Ovary (tissue), 3 donors: ENCODE data around the gene UNC5B.

Experiments used
- EP300 ChIP-seq: sonication (generic); formaldehyde crosslinking; IDR thresholded peaks from one replicate; pipeline ENCODE4 v1.6.1; 2017; ENCODE audit warnings: antibody characterized with exemption
- POLR2A ChIP-seq: fragments of 450-650 bp; IDR thresholded peaks from one replicate; pipeline ENCODE4 v1.6.1; 2017; ENCODE audit warnings: antibody characterized with exemption, mild to moderate bottlenecking, moderate library complexity
- TF ChIP-seq, protein P1 (sequence below), 3 donors: fragments of 450-650 bp in 2 of 3; fragments of 200-600 bp in 1 of 3; IDR thresholded peaks; one replicate each; pipeline versions ENCODE4 v1.5.1 to v1.8.0; 2016 to 2022; ENCODE audit warnings: antibody characterized with exemption in 3 of 3, mild to moderate bottlenecking in 1 of 3
- donor health status: DM: no; HTN: no; CAD: no.

DNA sequence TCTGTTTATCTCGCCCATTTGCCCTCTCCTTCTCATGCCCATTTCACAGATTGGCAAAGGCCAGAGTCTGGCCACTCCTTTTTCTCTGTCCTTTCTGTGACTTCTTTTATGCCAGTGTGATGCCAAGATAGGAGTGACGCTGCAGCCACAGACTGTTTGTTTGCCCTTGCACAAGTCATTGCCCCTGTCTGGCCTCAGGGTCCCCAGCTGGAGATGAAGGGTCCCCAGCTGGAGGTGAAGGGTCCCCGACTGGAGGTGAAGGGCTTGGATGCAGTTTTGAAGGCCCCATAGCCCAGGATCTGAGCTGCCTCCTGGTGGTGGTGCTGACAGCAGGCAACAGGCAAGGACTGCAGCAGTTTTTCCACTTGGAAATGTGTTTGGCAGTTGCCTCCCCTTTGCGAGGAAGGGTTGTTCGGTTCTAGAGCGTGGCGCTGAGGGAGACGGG, 55.9 kb downstream of the UNC5B start:
- TF ChIP-seq, protein P1, sequence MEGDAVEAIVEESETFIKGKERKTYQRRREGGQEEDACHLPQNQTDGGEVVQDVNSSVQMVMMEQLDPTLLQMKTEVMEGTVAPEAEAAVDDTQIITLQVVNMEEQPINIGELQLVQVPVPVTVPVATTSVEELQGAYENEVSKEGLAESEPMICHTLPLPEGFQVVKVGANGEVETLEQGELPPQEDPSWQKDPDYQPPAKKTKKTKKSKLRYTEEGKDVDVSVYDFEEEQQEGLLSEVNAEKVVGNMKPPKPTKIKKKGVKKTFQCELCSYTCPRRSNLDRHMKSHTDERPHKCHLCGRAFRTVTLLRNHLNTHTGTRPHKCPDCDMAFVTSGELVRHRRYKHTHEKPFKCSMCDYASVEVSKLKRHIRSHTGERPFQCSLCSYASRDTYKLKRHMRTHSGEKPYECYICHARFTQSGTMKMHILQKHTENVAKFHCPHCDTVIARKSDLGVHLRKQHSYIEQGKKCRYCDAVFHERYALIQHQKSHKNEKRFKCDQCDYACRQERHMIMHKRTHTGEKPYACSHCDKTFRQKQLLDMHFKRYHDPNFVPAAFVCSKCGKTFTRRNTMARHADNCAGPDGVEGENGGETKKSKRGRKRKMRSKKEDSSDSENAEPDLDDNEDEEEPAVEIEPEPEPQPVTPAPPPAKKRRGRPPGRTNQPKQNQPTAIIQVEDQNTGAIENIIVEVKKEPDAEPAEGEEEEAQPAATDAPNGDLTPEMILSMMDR (IDR thresholded peaks at IDR 0.05) = no peak
- TF ChIP-seq POLR2A (no peak), EP300 (no peak)
